Mesothelial cell of epicardium (in vitro differentiated cells): ENCODE measurements around the gene PRELP. TPM values are rescaled to one million over a fixed set of nuclear protein-coding genes. Genes with fewer than 3 reads are reported as not detected.

Experiments
- DNase-seq, 2 experiments: peaks; one replicate each; pipeline ENCODE4 v3.0.0; 2021; ENCODE audit warnings: low spot score in 2 of 2; ENCODE audit not compliant: unreplicated experiment in 2 of 2
- H3K27ac Mint-ChIP-seq: 2 replicates; pipeline ENCODE4 v1.8.0; 2021; ENCODE audit warnings: mixed read lengths
- H3K27me3 Mint-ChIP-seq: 2 replicates; pipeline ENCODE4 v1.8.0; 2021; ENCODE audit warnings: low read depth, mixed read lengths
- H3K36me3 Mint-ChIP-seq: 2 replicates; pipeline ENCODE4 v1.8.0; 2021; ENCODE audit warnings: mixed read lengths
- H3K4me1 Mint-ChIP-seq: 2 replicates; pipeline ENCODE4 v1.8.0; 2021; ENCODE audit warnings: mixed read lengths
- H3K4me3 Mint-ChIP-seq: 2 replicates; pipeline ENCODE4 v1.8.0; 2021; ENCODE audit warnings: mild to moderate bottlenecking, moderate library complexity, mixed read lengths
- H3K9me3 Mint-ChIP-seq: 2 replicates; pipeline ENCODE4 v1.8.0; 2021; ENCODE audit warnings: mixed read lengths
- CTCF ChIP-seq: fragments of 200-600 bp; sonication (generic); IDR thresholded peaks from one replicate; pipeline ENCODE4 v1.5.0; 2021; ENCODE audit warnings: antibody characterized with exemption; ENCODE audit not compliant: unreplicated experiment
- total RNA-seq: library from RNA; stranded (reverse); gene quantifications from 3 replicates; pipeline ENCODE4 v1.2.1, GENCODE V29; 2021

Gene PRELP
- total RNA-seq, 1 donor from 2014 or later = 2.8 TPM

GRCh38 chr1:203518541-203518940 lies 42.9 kb downstream of the PRELP start:
- no peak overlapping the region for H3K4me3 Mint-ChIP-seq
- no peaks in the 10 kb centered on the region for H3K27me3 Mint-ChIP-seq
- peak overlapping the region; percentile 80 for H3K27ac Mint-ChIP-seq

GRCh38 chr1:203519053-203519840 lies 43.6 kb downstream of the PRELP start:
- Mint-ChIP-seq H3K4me1 (peaks cover 83% of the 10 kb centered on the region), H3K4me3 (no peak overlapping the region), H3K27me3 (no peaks in the 10 kb centered on the region), H3K27ac (peak overlapping the region; percentile 80), H3K36me3 (no peaks in the 10 kb centered on the region), H3K9me3 (no peaks in the 10 kb centered on the region)
- DNase-seq = no peak
- TF ChIP-seq CTCF = no peak

More at GRCh38 chr1:203518541-203518940, 42.9 kb downstream of the PRELP start:
- Mint-ChIP-seq H3K9me3 (no peaks in the 10 kb centered on the region), H3K4me1 (peaks cover 89% of the 10 kb centered on the region), H3K36me3 (no peaks in the 10 kb centered on the region)
- TF ChIP-seq CTCF = no peak
- DNase-seq = no peak

GRCh38 chr1:203519896-203520295 lies 44.3 kb downstream of the PRELP start:
- DNase-seq = no peak
- no peak overlapping the region for H3K4me3 Mint-ChIP-seq
- no peaks in the 10 kb centered on the region for H3K9me3 Mint-ChIP-seq
- no peak for TF ChIP-seq CTCF
- no peaks in the 10 kb centered on the region for H3K27me3 Mint-ChIP-seq
- peak overlapping the region; percentile 80 for H3K27ac Mint-ChIP-seq
- H3K36me3 Mint-ChIP-seq = no peaks in the 10 kb centered on the region
- H3K4me1 Mint-ChIP-seq = peaks cover 80% of the 10 kb centered on the region

GRCh38 chr1:203520315-203520714 lies 44.7 kb downstream of the PRELP start:
- Mint-ChIP-seq H3K36me3 (no peaks in the 10 kb centered on the region), H3K4me1 (peaks cover 75% of the 10 kb centered on the region), H3K4me3 (no peak overlapping the region), H3K27ac (peak overlapping the region; percentile 80), H3K9me3 (no peaks in the 10 kb centered on the region), H3K27me3 (no peaks in the 10 kb centered on the region)
- DNase-seq = no peak
- no peak for TF ChIP-seq CTCF

- no peaks in the 10 kb centered on the region for H3K27me3 Mint-ChIP-seq
- DNase-seq = no peak
- H3K4me1 Mint-ChIP-seq = peaks cover 71% of the 10 kb centered on the region
- no peak overlapping the region for H3K4me3 Mint-ChIP-seq
- no peak for TF ChIP-seq CTCF
- peak overlapping the region; percentile 74 for H3K27ac Mint-ChIP-seq
- no peaks in the 10 kb centered on the region for H3K9me3 Mint-ChIP-seq
- H3K36me3 Mint-ChIP-seq = no peaks in the 10 kb centered on the region
Observed at GRCh38 chr1:203521074-203521794, 45.6 kb downstream of the PRELP start.
